ENCODE measurements around the gene SLC36A1.

Gene SLC36A1

DNA sequence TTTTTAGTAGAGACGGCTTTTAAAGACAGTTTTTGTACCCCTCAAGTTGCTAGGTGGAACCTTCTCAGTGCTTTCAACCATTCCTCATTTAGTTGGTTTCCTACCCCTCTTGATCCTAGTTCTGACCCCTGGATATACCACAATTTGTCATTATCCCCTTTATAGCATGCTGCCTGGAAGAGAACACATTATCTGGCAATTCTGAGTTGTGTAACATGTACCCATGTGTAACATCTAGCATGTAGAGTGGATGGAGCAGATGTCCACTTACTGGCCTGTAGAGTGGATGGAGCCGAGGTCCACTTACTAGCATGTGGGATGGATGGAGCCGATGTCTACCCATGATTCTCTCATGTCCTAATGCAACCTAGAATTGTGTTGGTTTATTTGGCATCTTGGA is 7.5 kb downstream of the SLC36A1 start:
- no peak for TF ChIP-seq ZC3H10 (CRISPR knock-in tag; IDR thresholded peaks at IDR 0.05)
- TF ChIP-seq, protein P1, sequence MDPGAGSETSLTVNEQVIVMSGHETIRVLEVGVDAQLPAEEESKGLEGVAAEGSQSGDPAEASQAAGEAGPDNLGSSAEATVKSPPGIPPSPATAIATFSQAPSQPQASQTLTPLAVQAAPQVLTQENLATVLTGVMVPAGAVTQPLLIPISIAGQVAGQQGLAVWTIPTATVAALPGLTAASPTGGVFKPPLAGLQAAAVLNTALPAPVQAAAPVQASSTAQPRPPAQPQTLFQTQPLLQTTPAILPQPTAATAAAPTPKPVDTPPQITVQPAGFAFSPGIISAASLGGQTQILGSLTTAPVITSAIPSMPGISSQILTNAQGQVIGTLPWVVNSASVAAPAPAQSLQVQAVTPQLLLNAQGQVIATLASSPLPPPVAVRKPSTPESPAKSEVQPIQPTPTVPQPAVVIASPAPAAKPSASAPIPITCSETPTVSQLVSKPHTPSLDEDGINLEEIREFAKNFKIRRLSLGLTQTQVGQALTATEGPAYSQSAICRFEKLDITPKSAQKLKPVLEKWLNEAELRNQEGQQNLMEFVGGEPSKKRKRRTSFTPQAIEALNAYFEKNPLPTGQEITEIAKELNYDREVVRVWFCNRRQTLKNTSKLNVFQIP (CRISPR knock-in tag; IDR thresholded peaks at IDR 0.05; ENCODE audit: borderline replicate concordance, low read depth): no peak
- no peak for TF ChIP-seq ZFP3 (CRISPR knock-in tag; IDR thresholded peaks at IDR 0.05)
- TF ChIP-seq PPARA (CRISPR knock-in tag; IDR thresholded peaks at IDR 0.05; ENCODE audit: borderline replicate concordance): no peak
- TF ChIP-seq OSR1 (CRISPR knock-in tag; IDR thresholded peaks at IDR 0.05): no peak
- no peak for TF ChIP-seq BACH2 (CRISPR knock-in tag; IDR thresholded peaks at IDR 0.05; ENCODE audit: borderline replicate concordance)
- ATAC-seq: no peak

- TF ChIP-seq CSRNP3 (CRISPR knock-in tag; IDR thresholded peaks at IDR 0.05) (no peak), ZNF8 (CRISPR knock-in tag; IDR thresholded peaks at IDR 0.05) (no peak), ARNTL (CRISPR knock-in tag; IDR thresholded peaks at IDR 0.05; ENCODE audit: borderline replicate concordance, low read depth) (no peak), ZC3H10 (CRISPR knock-in tag; IDR thresholded peaks at IDR 0.05) (no peak), OSR1 (CRISPR knock-in tag; IDR thresholded peaks at IDR 0.05) (no peak), TOX (CRISPR knock-in tag; IDR thresholded peaks at IDR 0.05; ENCODE audit: borderline replicate concordance) (no peak), ZFP3 (CRISPR knock-in tag; IDR thresholded peaks at IDR 0.05) (no peak), GLIS3 (CRISPR knock-in tag; IDR thresholded peaks at IDR 0.05) (no peak), PPARA (CRISPR knock-in tag; IDR thresholded peaks at IDR 0.05; ENCODE audit: borderline replicate concordance) (no peak)
- ATAC-seq: no peak
Measured at GRCh38 chr5:151456321-151456940, 9.0 kb downstream of the SLC36A1 start.

GRCh38 chr5:151458314-151458713 is 10.9 kb downstream of the SLC36A1 start:
- TF ChIP-seq CSDC2 (CRISPR knock-in tag; IDR thresholded peaks at IDR 0.05) (no peak), ESRRG (CRISPR knock-in tag; IDR thresholded peaks at IDR 0.05) (no peak), ZNF8 (CRISPR knock-in tag; IDR thresholded peaks at IDR 0.05) (no peak), ZNF565 (CRISPR knock-in tag; conservative IDR thresholded peaks at IDR 0.05; ENCODE audit: low read depth) (no peak), TOX (CRISPR knock-in tag; IDR thresholded peaks at IDR 0.05; ENCODE audit: borderline replicate concordance) (no peak), ISL1 (CRISPR knock-in tag; IDR thresholded peaks at IDR 0.05) (no peak), OSR1 (CRISPR knock-in tag; IDR thresholded peaks at IDR 0.05) (no peak), ZFP30 (CRISPR knock-in tag; IDR thresholded peaks at IDR 0.05) (no peak), PATZ1 (CRISPR knock-in tag; IDR thresholded peaks at IDR 0.05; ENCODE audit: borderline replicate concordance) (no peak), BACH2 (CRISPR knock-in tag; IDR thresholded peaks at IDR 0.05; ENCODE audit: borderline replicate concordance) (no peak), RARB (CRISPR knock-in tag; IDR thresholded peaks at IDR 0.05) (no peak), ZFP3 (CRISPR knock-in tag; IDR thresholded peaks at IDR 0.05) (no peak), SNAI2 (CRISPR knock-in tag; IDR thresholded peaks at IDR 0.05) (no peak), ARNTL (CRISPR knock-in tag; IDR thresholded peaks at IDR 0.05; ENCODE audit: borderline replicate concordance, low read depth) (no peak), ZC3H10 (CRISPR knock-in tag; IDR thresholded peaks at IDR 0.05) (no peak), CSRNP3 (CRISPR knock-in tag; IDR thresholded peaks at IDR 0.05) (no peak), PPARA (CRISPR knock-in tag; IDR thresholded peaks at IDR 0.05; ENCODE audit: borderline replicate concordance) (no peak)
- TF ChIP-seq, protein P2, sequence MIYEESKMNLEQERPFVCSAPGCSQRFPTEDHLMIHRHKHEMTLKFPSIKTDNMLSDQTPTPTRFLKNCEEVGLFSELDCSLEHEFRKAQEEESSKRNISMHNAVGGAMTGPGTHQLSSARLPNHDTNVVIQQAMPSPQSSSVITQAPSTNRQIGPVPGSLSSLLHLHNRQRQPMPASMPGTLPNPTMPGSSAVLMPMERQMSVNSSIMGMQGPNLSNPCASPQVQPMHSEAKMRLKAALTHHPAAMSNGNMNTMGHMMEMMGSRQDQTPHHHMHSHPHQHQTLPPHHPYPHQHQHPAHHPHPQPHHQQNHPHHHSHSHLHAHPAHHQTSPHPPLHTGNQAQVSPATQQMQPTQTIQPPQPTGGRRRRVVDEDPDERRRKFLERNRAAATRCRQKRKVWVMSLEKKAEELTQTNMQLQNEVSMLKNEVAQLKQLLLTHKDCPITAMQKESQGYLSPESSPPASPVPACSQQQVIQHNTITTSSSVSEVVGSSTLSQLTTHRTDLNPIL (CRISPR knock-in tag; IDR thresholded peaks at IDR 0.05; ENCODE audit: low read depth): no peak
- TF ChIP-seq, protein P3, sequence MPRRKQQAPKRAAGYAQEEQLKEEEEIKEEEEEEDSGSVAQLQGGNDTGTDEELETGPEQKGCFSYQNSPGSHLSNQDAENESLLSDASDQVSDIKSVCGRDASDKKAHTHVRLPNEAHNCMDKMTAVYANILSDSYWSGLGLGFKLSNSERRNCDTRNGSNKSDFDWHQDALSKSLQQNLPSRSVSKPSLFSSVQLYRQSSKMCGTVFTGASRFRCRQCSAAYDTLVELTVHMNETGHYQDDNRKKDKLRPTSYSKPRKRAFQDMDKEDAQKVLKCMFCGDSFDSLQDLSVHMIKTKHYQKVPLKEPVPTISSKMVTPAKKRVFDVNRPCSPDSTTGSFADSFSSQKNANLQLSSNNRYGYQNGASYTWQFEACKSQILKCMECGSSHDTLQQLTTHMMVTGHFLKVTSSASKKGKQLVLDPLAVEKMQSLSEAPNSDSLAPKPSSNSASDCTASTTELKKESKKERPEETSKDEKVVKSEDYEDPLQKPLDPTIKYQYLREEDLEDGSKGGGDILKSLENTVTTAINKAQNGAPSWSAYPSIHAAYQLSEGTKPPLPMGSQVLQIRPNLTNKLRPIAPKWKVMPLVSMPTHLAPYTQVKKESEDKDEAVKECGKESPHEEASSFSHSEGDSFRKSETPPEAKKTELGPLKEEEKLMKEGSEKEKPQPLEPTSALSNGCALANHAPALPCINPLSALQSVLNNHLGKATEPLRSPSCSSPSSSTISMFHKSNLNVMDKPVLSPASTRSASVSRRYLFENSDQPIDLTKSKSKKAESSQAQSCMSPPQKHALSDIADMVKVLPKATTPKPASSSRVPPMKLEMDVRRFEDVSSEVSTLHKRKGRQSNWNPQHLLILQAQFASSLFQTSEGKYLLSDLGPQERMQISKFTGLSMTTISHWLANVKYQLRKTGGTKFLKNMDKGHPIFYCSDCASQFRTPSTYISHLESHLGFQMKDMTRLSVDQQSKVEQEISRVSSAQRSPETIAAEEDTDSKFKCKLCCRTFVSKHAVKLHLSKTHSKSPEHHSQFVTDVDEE (CRISPR knock-in tag; IDR thresholded peaks at IDR 0.05): no peak
- no peak for ATAC-seq
